HG03135 (cell line): ENCODE measurements around the gene CROCC2.

Experiments
- ATAC-seq: cut with Tn5 transposase; IDR thresholded peaks from one replicate; pipeline ENCODE4 v1.9.1; 2021; ENCODE audit warnings: mild to moderate bottlenecking, moderate library complexity; ENCODE audit not compliant: unreplicated experiment

Gene CROCC2

DNA sequence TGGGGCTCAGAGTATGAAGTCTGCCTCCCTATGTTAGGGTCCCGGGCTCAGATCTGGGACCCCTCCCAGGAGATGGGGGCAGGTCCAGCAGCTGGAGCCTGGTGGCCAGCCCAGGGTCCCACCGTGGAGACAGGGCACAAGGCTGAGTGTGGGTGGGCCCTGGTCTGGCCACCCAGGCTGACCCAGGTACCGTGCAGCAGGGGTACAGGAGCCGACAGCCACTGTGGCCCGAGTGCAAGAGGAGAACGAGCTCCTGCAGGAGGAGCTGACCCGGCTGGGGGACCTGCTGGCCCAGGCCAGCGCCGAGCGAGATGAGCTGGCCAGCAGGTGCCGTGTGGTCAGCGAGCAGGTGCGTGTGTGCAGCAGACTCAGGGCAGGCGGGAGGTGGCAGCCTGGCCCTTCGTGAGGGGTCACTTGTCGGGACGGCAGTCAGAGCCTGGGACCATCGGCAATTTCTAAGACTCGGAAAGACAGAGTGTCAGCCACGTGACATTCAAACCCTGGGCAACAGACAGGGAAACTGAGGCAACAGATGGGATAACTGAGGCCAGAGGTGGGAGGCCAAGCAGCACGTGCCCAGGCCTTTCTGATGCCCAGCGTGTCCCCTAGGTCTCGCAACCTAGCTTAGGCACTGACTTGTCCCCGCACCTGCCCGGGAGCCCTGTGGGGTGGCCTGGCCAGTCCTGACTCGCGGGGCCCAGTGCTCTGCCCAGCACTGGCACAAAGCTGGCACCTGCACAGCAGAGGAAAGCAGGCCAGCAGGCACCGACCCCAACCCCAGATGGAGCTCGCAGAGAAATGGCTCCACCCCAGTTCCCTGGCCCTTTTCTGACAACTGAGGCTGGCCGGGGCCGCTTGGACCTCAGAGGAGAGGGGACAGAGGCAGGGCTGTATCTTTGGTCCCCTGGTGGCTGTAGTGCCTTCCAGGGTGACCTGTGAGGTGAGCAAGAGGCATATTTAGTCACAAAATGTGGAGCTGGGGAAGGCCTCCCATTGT, 13.9 kb downstream of the CROCC2 start:
- ATAC-seq, result no peak

DNA sequence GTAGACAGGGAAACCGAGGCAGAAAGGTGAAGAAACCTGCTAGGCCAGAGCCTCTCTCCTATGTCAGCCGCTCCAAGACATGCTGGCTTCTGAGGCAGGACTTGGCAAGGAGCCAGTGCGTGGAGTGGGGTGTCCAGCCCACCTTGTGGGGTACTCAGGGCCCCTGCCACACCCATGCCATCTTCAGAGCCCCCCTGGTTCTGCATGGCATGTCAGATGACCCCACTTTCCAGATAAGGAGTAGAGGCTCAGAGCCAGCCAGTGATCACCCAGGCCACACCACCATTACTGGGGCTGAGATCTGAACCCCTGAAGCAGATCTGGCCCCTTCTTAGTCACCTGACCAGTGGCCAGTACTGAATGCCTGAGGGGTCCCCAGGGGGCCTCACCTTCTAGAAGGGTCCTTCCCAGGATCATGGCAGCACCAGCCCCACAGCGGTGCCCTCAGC, 14.7 kb downstream of the CROCC2 start:
- no peak for ATAC-seq

DNA sequence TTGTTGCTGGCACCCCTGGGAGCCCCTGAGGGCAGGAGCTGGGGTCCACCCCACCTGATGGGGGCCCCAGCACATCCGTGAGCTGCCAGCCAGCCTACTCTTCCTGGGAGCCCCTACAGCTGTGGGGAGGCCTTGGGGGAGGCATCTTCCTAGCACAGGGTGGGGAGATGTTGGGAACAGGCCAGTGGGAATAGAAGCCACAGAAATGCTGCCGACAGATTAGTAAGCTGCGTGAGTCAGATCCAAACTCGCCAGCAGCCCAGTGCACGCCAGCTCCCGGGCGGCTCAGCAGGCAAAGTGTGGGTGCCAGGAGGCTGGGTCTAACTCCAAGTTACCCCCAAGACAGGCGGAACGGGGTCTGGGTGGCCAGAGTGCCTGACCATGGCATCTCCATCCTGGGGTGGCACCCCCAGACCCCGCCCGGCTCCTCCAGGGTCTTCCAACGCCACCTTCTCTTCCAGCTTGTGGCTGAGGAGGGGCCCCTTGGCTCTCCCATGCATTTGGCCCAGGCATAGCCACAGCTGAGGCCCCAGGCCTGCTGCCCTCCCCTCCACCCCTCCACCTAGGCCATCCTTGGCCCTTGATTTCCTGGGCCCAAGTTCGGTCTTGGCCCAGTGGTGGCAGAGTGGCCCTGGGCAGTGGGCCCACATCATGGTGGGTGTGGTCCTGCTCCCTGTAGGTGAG, 15.3 kb downstream of the CROCC2 start:
- ATAC-seq, result no peak

DNA sequence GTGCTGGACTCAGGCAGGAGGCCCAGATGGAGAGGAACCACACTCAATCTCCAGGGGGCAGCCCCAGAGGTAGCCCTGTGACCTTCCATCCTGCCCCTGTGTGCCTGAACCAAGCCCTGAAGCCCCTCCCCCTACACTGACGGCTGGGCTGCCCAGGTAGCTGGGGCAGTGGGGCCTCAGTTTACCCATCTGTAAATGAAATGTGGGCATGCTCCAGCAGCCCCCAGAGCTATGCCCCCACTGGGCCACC, 15.8 kb downstream of the CROCC2 start:
- no peak for ATAC-seq

DNA sequence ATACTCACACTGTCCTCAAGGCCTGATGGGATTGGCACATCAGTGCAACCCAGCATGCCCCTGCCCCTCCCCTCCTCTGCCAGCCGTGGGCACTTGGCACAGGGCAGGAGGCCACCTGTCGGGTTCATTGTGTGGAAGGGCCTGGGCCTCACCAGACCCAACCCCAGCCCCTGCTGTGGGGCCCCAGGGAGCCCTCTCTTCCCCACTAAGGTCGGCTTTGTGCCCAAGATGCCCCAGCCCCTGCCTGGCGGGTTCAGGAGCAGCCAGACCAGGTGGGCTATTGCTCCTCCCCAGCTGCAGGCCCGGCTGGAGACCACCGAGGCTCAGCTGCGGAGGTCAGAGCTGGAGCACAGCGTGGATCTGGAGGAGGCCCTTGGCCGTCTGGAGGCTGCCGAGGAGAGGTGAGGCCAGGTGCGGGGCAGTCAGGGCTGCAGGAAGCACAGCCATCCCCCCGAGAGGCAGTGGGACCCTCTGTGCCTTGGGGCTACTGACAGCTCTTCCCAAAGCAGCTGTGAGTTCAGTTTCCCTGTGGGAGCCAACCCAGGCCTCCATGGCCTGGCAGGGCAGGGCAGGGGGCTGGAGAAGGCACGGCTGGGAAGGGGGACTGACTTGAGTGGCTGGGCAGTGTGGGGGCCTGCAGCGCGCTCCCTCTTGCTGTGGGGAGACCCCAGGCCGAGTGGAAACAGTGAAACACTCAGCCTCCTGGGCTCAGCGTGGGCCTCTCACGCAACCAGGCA, 16.3 kb downstream of the CROCC2 start:
- ATAC-seq, result no peak

DNA sequence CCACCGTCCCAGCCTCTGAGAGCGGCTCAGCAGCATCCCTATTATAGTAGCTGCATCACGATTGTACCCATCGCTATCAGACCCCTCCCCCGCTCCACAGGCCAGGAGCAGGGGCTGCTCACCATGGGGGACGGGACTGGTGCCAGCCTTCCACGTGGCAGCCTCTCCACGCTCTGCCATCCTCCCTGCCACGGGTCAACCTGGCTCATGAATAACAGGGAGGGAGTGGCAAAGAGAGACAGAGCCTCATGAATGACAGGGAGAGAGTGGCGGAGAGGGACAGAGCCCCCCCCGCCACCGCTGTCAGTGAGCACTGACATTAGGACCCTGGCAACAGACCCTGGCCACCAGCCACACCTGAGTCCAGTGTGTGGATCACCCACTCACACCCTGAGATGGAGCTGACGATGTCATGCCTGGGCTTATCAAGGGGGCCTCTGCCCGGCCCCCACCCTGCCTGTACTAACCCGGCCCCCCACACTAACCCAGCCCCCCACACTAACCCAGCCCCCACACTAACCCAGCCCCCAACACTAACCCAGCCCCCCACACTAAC, 16.9 kb downstream of the CROCC2 start:
- ATAC-seq, result no peak

DNA sequence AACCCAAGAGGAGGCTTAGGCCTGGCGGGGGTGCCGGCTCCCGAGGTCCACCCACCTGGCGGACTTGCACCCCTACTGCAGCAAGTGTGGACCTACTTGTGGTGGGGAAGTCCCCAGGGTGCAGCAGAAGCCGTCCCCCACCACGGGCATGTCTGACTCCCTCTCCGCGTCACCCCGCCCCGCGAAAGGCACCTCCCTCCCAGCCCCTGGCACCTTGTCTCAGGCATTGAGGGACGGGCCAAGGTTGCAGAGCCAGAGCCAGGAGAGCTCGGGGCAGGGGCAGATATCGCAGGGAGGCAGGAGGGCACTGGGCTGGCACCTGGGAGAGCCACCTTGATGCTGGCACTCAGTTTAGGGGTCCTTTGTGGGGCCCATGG, 19.0 kb downstream of the CROCC2 start:
- no peak for ATAC-seq

DNA sequence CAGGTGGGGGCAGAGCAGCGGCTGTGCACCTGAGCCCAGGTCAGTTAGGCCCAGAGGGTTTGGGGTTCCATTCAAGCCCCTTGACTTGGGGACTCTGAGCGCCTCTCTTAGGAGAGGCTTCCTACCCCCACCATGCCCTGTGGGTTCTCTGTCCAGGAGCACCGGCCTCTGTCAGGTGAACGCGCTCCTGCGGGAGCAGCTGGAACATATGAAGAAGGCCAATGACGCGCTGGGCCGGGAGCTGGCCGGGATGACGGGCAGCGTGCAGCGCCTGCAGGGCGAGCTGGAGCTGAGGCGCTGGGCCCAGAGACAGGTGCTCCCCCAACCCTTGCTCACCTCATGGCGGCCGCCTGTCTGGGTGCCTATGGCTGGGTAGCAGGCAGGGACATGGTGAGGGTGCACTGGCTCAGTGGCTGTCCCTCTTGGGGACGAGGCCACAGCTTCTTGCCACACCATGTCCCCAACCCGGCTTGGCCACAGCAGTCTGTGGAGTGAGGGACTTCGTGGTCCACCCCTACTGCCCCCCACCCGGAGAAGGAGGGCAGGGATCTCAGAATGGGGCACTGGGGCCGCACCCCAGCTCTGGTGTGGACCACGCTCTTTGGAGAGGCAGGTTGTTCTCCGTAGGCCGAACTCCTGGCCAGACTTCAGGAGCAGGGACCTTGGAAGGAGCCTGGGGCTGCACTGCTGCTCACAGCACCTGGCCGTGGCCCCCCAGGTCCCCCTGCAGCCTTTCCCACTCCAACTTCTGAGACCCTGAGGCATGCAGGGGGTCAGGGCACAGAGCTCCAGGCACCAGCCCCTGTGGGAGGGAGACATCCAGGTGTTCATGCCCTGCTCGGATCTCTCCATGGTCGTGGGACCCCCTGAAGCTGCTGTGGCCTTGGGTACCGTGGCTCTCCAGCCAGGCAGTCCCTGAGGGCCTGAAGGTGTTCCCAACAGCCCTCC, 19.7 kb downstream of the CROCC2 start:
- no peak for ATAC-seq

DNA sequence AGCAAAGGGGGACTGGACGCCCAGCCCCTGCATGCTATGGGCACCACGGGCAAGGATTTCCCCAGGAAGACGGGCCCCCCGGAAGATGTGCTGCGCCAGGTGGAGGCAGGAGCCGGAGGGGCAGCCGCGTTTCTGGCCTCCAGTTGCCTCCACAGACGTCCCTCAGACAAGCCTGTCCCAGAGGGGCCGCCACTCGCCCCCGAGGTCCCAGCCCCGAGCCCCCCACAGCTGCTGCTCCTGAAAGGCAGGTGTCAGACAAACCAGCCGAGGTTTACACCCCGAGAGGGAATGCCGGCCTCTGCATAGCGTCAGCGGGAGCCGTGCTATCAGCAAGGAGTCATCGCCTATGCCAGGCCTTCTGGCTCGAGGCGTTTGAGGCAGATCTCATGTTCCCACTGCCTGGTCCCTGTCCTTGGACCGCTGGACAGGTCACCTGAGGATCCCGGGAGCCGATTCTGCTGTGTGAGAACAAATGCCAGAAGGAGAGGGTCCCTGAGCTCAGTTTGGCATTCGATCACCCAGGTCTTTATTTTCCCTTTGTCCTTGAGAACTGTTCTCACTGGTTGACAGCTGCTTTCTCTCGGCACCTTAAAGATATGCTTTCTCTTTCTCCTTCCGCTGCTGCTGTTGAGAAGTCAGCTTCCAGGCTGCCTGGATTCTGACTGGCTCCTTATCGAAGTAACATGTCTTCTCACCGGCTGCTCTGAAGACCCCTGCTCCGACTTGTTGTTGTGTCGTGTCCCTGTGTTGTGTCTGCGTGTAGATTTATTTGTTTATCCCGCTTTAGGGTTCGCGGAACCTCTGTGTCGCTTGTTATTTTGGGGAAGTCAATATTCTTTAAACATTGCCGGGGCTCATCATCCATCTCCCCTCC, 20.6 kb downstream of the CROCC2 start:
- no peak for ATAC-seq

DNA sequence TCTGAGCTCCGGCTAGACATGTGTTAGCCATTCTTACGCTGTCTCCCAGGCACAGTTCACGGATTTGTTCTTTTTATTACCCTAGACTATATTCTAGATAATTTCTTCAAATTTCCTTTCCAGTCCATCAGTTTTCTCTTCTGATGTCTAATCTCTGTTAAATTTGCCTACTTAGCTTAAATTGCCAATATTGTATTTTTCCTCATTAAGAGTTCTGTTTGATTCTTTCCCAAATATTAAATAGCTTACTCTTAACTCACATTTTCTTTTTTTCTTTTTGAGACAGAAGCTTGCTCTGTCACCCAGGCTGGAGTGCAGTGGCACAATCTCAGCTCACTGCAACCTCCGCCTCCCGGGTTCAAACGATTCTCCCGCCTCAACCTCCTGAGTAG, 21.2 kb downstream of the CROCC2 start:
- no peak for ATAC-seq

DNA sequence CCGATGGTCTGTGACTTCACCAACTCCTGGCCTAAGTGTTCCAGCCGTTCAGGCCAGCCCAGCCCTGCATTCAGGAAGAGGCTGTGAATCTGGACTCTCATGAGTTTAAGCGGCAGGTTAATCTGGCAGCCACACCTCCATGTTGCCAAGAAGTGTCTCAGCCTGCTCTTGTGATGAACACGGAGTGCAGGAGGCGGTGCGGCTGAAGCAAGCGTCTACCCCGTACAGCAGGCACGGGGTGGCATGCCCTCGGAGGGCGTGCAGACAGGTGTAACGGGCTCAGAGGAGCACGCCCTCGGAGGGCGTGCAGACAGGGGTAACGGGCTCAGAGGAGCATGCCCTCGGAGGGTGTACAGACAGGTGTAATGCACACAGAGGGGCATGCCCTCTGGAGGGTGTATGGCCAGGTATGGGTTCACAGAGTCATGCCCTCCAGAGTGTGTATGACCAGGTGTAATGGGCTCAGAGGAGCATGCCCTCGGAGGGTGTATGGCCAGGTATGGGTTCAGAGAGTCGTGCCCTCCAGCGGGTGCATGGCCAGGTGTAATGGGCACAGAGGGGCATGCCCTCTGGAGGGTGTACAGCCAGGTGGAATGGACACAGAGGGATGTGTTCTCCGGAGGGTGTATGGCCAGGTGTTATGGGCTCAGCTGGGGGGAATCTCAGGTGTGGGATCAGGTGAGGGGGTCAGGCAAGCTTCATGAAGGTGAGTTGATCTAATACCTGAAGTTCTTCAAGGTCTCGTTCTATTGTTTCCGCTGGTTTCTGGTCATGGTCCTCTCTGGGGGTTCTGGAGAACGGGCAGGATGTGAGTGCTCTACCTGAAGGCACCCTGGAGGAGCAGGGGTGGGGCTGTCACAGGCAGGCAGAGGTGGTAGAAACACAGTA, 22.6 kb downstream of the CROCC2 start:
- no peak for ATAC-seq

DNA sequence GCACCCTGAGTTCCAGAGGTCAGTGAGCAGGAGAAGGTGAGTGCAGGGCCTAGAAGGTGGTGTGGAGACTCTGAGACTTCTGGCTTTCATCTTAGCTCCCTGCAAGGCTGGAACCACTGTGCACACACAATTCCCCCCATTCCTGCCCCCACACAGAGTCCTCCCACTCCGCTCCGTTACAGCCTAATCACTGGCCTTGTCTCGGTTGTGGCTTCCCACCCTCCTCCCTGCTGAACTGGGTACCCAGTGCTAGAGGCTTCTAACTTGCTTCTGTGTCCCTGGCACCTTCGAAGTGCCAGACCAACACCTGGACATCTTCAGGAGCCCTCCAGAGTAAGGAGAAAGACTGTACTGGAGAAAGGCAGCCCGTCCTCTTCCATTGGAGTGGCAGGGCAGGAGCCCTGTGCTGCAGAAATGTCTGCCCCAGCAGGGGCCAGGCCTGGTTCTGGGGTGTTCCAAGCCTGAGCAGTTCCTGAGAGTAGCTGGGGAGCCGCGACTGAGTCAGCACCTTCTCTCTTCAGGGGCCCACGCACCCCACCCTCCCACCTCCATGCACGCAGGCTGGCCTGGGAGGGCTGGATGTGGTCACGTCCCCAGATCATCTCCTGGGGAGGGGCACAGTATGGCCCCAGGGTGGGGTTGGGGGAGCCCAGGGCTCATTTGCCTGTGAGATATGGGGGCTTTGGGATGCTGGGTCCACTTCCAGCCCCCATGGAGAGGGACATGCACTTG, 23.4 kb downstream of the CROCC2 start:
- ATAC-seq, result no peak

DNA sequence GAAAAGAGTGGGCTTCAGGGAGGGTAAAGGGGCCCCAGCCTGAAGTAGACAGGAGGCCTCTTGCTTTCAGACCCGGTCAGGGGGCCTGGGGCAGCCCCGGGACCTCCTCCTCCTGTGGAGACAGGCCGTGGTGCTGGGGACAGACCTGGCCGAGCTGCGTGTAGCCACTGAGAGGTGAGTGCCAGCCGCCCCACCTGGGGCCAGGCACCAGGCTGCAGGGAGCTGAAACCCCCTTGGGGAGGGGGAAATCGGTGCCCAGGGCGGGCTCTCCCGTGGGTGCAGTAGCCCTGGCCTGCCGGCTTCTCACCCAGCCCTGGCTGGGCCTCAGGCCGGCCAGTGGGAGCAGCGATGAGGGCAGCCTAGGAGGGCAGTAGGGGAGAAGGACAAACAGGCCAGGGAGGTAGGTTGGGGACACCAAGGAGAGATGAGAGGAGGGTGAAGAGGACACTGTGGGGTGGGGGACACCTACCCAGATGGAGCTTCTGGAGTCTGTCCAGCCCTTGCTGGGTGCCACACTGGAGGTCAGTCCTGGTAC, 24.0 kb downstream of the CROCC2 start:
- no peak for ATAC-seq

DNA sequence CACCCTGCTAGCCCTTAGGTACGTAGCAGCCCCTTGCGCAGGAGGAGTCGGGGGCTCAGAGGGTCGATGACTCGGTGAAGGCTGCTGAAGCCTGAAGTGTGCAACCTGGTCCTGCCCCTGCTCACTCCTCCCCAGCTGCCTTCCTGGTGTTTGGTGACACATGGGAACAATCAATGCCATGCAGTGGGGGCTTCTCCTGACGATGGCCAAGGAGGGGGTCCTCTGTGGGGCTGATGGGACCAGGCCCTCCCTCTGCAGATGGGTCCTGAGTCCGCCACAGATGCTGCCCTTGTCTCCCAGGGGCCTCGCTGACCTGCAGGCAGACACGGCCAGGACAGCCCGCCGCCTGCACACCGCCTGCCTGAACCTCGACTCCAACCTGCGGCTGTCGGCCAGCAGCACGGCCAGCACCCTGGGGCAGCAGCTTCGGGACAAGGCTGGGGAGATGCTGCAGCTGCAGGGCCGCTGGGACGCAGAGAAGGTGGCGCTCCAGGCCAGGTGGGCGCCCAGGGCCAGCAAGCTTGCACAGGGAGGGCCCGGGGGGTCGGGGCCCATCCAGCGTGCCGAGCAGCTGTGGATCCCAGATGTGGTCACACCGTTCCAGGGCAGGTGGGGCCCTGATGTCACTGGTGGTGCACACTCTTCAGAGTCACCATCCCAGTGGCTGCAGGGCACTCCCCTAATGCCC, 24.6 kb downstream of the CROCC2 start:
- no peak for ATAC-seq

DNA sequence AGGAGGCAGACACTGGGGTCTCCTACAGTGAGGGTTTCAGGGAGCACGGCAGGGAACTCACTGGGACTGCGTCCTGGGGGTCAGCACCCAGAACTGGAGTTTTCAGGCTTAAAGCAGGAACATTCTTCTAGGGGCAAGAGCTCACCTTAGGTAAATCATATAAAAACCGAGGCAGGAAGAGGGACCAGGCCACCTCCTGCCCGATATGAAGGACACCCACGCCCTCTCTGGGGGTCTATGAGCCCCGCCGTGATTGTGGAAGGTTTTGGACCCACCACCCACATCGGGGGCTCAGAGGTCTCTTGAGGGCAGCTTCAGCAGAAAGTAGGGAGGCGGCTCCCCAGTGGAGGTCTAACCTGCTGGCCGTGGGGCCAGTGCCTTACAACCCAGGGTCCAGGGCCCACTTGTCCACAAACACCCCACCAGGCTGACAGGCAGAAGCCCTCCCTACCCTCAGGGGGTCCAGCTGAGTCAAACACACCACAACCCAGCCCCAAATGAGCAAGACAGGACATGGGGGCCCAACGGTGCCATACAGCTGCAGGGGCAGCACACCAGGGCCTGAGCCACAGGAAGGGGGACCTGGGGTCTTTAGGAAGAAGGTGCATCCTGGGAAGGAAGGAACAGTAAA, 25.3 kb downstream of the CROCC2 start:
- no peak for ATAC-seq

DNA sequence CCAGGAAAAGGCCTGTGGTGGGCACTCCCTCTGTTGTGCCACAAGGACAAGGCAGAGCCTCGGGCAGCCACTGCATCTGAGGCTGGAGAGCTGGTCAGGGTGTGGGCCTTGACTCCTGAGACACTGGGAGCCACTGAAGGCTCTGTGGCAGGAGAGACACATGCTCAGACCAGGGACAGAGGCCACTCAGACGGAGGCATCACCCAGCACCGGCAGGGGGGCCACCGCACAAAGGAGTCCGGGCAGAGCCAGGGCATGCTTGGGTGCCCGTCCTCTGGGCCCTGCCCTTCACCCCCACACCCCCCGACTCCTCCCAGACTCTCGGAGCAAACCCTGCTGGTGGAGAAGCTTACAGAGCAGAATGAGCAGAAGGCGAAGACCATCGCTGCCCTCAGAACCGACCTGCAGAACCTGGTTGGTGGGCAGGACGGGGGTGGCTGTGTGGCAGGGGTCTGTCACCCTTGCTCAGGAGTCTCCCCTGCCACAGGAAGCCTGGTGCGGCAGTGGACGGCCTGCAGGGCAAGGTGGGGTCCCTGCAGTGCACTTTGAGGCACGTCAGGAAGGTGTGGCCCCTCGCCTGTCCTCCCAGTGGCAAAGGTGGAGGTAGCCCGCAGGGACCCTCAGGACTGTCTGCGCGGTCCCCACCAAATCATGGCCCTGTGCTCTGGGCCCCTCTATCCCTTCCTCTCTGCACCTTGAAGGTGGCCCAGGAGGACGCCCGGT, 26.0 kb downstream of the CROCC2 start:
- ATAC-seq, result no peak
